Type B pancreatic cell (in vitro differentiated cells): Measurements from ENCODE around the gene CREBRF. TPM values are rescaled to one million over a fixed set of nuclear protein-coding genes. Genes with fewer than 3 reads are reported as not detected.
"Not testable (repeated sequence)": the region's sequence is repeated elsewhere in the genome, so short reads cannot be mapped to it uniquely, and the experiment has no call there.

Experiments
- DNase-seq: peaks from one replicate; pipeline ENCODE4 v3.0.0; 2021; ENCODE audit warnings: mixed read lengths; ENCODE audit not compliant: unreplicated experiment; ENCODE audit errors: extremely low spot score
- H3K27ac Mint-ChIP-seq: 2 replicates; pipeline ENCODE4 v1.8.0; 2021; ENCODE audit warnings: mild to moderate bottlenecking, mixed read lengths
- H3K27me3 Mint-ChIP-seq: 2 replicates; pipeline ENCODE4 v1.8.0; 2021; ENCODE audit warnings: mixed read lengths
- H3K36me3 Mint-ChIP-seq: 2 replicates; pipeline ENCODE4 v1.8.0; 2021; ENCODE audit warnings: mixed read lengths
- H3K4me1 Mint-ChIP-seq: one replicate; pipeline ENCODE4 v1.8.0; 2021; ENCODE audit warnings: mixed read lengths; ENCODE audit not compliant: unreplicated experiment
- H3K4me3 Mint-ChIP-seq: 2 replicates; pipeline ENCODE4 v1.8.0; 2021; ENCODE audit warnings: mild to moderate bottlenecking, mixed read lengths
- H3K9me3 Mint-ChIP-seq: 2 replicates; pipeline ENCODE4 v1.8.0; 2021; ENCODE audit warnings: mixed read lengths
- CTCF ChIP-seq: fragments of 200-600 bp; sonication (generic); conservative IDR thresholded peaks from 2 replicates; pipeline ENCODE4 v1.5.0; 2021; ENCODE audit warnings: antibody characterized with exemption, mild to moderate bottlenecking
- total RNA-seq: library from RNA; stranded (reverse); gene quantifications from 2 replicates; pipeline ENCODE4 v1.2.1, GENCODE V29; 2021; ENCODE audit warnings: low replicate concordance

CREBRF gene
- total RNA-seq, 1 donor from 2014 or later, result 11.9 TPM

GRCh38 chr5:173075970-173076369 lies 19.8 kb downstream of the CREBRF start:
- DNase-seq, result no peak
- no peak for TF ChIP-seq CTCF
- Mint-ChIP-seq H3K27me3 (no peaks in the 10 kb centered on the region), H3K9me3 (no peaks in the 10 kb centered on the region), H3K36me3 (peaks cover 8% of the 10 kb centered on the region), H3K4me1 (peaks cover 7% of the 10 kb centered on the region), H3K4me3 (no peak overlapping the region), H3K27ac (no peak overlapping the region)

GRCh38 chr5:173076471-173076870 lies 20.3 kb downstream of the CREBRF start:
- not testable (repeated sequence) for H3K9me3 Mint-ChIP-seq, H3K27me3 Mint-ChIP-seq, H3K4me1 Mint-ChIP-seq, H3K4me3 Mint-ChIP-seq, H3K27ac Mint-ChIP-seq, DNase-seq
- peaks cover 13% of the 10 kb centered on the region for H3K36me3 Mint-ChIP-seq

- Mint-ChIP-seq H3K4me1 (peaks cover 7% of the 10 kb centered on the region), H3K36me3 (peaks cover 13% of the 10 kb centered on the region), H3K27ac (no peak overlapping the region), H3K27me3 (no peaks in the 10 kb centered on the region), H3K9me3 (no peaks in the 10 kb centered on the region), H3K4me3 (no peak overlapping the region)
- no peak for TF ChIP-seq CTCF
- no peak for DNase-seq
Observed at GRCh38 chr5:173078878-173079277, 22.7 kb downstream of the CREBRF start.

GRCh38 chr5:173089581-173089980 lies 33.4 kb downstream of the CREBRF start:
- peaks cover 5% of the 10 kb centered on the region for H3K4me1 Mint-ChIP-seq
- no peak for TF ChIP-seq CTCF
- H3K4me3 Mint-ChIP-seq, result no peak overlapping the region
- DNase-seq, result no peak
- H3K9me3 Mint-ChIP-seq, result no peaks in the 10 kb centered on the region
- peaks cover 13% of the 10 kb centered on the region for H3K36me3 Mint-ChIP-seq
- H3K27me3 Mint-ChIP-seq, result no peaks in the 10 kb centered on the region
- H3K27ac Mint-ChIP-seq, result no peak overlapping the region

GRCh38 chr5:173090639-173091038 lies 34.5 kb downstream of the CREBRF start:
- no peak for TF ChIP-seq CTCF
- Mint-ChIP-seq H3K27me3 (no peaks in the 10 kb centered on the region), H3K36me3 (peaks cover 13% of the 10 kb centered on the region), H3K27ac (no peak overlapping the region), H3K4me3 (no peak overlapping the region), H3K9me3 (no peaks in the 10 kb centered on the region), H3K4me1 (peaks cover 5% of the 10 kb centered on the region)
- no peak for DNase-seq

GRCh38 chr5:173091981-173092380 lies 35.8 kb downstream of the CREBRF start:
- no peak overlapping the region for H3K27ac Mint-ChIP-seq
- DNase-seq, result no peak
- H3K36me3 Mint-ChIP-seq, result peaks cover 7% of the 10 kb centered on the region
- peaks cover 5% of the 10 kb centered on the region for H3K4me1 Mint-ChIP-seq
- no peaks in the 10 kb centered on the region for H3K27me3 Mint-ChIP-seq
- no peak for TF ChIP-seq CTCF
- no peak overlapping the region for H3K4me3 Mint-ChIP-seq
- H3K9me3 Mint-ChIP-seq, result no peaks in the 10 kb centered on the region
